Effector CD8-positive, alpha-beta T cell (primary cell): ENCODE measurements around the gene EXOSC10.

ENCODE experiments used
- DNase-seq: peaks from one replicate; lab custom pipeline; 2025; lab: John Stamatoyannopoulos, UW
- total RNA-seq, 4 experiments: gene quantifications; one replicate each; lab custom pipeline; 2026; lab: John Stamatoyannopoulos, UW

The EXOSC10 gene
- 162 to 205 (median 165) reads per million in 4 experiments for total RNA-seq

GRCh38 chr1:11099310-11100148 lies at the start of gene EXOSC10:
TSS of gene EXOSC10 (minus strand) at chr1:11099869. CDS start at chr1:11099831, 38 bp downstream.
- peak; percentile 95 for DNase-seq

GRCh38 chr1:11147197-11147770 lies 47.6 kb upstream of the EXOSC10 start:
- DNase-seq: no peak

GRCh38 chr1:11145741-11146140 lies 46.1 kb upstream of the EXOSC10 start:
- no peak for DNase-seq

- DNase-seq: no peak
These were observed 45.0 kb upstream of the EXOSC10 start for GRCh38 chr1:11144570-11145256.

- DNase-seq: no peak
These were observed 44.2 kb upstream of the EXOSC10 start for GRCh38 chr1:11143907-11144306.

- no peak for DNase-seq
These were observed 43.7 kb upstream of the EXOSC10 start for GRCh38 chr1:11143401-11143800.

GRCh38 chr1:11142618-11143391 lies 43.1 kb upstream of the EXOSC10 start:
- no peak for DNase-seq

GRCh38 chr1:11138952-11139351 lies 39.3 kb upstream of the EXOSC10 start:
- no peak for DNase-seq

GRCh38 chr1:11138029-11138428 lies 38.4 kb upstream of the EXOSC10 start:
- no peak for DNase-seq

- no peak for DNase-seq
These were observed 35.2 kb upstream of the EXOSC10 start for GRCh38 chr1:11134898-11135266.

GRCh38 chr1:11134251-11134897 lies 34.7 kb upstream of the EXOSC10 start:
- DNase-seq: no peak

- no peak for DNase-seq
These were observed 33.1 kb upstream of the EXOSC10 start for GRCh38 chr1:11132563-11133293.

GRCh38 chr1:11131816-11132215 lies 32.1 kb upstream of the EXOSC10 start:
- DNase-seq: no peak

- no peak for DNase-seq
These were observed 30.7 kb upstream of the EXOSC10 start for GRCh38 chr1:11130406-11130805.

- no peak for DNase-seq
These were observed 30.2 kb upstream of the EXOSC10 start for GRCh38 chr1:11129649-11130390.

GRCh38 chr1:11126569-11126968 lies 26.9 kb upstream of the EXOSC10 start:
- no peak for DNase-seq

- DNase-seq: no peak
These were observed 26.3 kb upstream of the EXOSC10 start for GRCh38 chr1:11125931-11126330.

- no peak for DNase-seq
These were observed 25.3 kb upstream of the EXOSC10 start for GRCh38 chr1:11124965-11125364.

- no peak for DNase-seq
These were observed 16.6 kb upstream of the EXOSC10 start for GRCh38 chr1:11116318-11116717.

GRCh38 chr1:11114966-11115365 lies 15.3 kb upstream of the EXOSC10 start:
- no peak for DNase-seq
